NCI-H2196 treated with DMSO at 0.1 percent for 48 hours (cell line): ENCODE data around the gene IFNA5.
A peak's percentile ranks its signal among the peaks of the same experiment; 100 is the strongest.

Experiments used
- DNase-seq: peaks from one replicate; lab custom pipeline; 2025; ENCODE audit not compliant: unreplicated experiment; lab: John Stamatoyannopoulos, UW

Gene IFNA5

GRCh38 chr9:21305213-21305612 is at the start of gene IFNA5:
Gene IFNA5 (minus strand): TSS chr9:21305313. CDS start chr9:21305256, 57 bp downstream.
- DNase-seq, result no peak

DNA sequence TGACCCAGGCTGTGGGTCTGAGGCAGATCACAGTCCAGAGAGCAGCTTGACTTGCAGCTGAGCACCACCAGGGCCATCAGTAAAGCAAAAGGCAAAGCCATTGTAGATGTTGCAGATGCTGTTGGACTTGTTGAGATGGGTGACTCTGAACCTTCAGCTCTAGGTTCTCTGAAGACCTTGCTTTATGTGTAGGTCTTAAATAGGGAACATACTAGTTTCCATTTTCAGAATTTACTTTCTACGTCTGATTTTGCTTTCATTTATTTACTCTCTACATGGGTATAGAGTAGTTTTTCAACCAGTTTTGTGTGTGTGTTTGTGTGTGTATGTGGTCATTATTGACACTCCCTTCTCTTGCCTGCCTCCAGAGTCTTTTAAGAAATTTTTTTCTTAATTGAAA is 45.7 kb upstream of the IFNA5 start, which contains the start of gene IFNA6:
Gene IFNA6 (minus strand): TSS at position 101 of the 400 bp plus-strand sequence. CDS start 0 bp downstream, at position 101.
- no peak for DNase-seq

DNA sequence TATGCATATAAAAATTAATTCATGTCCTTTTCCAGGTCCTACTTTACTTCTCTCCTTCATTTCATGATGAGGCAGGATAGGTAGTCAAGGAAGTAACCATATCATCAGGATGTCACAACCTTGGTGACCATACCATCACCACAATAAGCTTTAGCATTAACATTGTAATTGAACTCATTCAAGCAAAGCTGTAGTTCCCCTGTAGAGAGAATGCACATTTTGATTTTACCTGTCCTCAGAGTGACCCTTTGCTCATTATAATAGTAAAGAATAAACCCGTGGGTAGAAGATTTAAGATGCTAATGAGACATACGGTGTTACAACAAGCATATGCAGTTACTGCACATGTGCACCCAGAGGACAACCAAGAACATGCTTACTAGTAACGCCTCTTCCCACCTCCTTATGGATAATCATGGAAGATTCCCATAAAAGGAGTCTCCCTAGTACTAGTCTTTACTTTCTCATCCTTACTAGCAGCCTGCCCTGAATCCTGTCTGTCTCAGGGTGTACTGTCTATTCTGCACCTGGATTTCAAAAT is 43.4 kb upstream of the IFNA5 start:
- no peak for DNase-seq

- DNase-seq, result no peak
Measured at GRCh38 chr9:21340735-21341134, 35.6 kb upstream of the IFNA5 start.

GRCh38 chr9:21336457-21336856 is 31.3 kb upstream of the IFNA5 start:
- DNase-seq, result no peak

- peak; percentile 87 for DNase-seq
Measured at GRCh38 chr9:21334701-21335632, 29.9 kb upstream of the IFNA5 start, which contains the start of gene KLHL9. Gene KLHL9 (minus strand): TSS chr9:21335404. CDS start chr9:21334859, 545 bp downstream.

DNA sequence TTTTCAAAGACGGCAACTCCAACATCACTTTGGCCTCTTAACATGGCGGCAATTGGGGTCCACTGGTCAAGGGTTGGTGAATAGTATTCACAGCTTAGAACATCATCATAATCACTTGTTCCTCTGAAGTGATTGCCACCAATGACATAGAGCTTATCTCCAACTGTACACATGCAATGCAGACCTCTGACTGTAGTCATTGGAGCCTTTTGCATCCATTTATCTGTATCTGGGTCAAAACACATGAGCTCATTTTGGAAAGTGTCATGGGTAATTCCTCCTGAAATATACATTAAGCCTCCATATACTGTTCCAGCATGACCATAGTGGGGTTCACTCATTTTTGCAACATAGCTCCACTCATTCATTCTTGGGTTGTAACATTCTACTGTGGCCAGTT is 28.1 kb upstream of the IFNA5 start:
- DNase-seq, result no peak

- DNase-seq, result no peak
Measured at GRCh38 chr9:21331676-21332402, 26.7 kb upstream of the IFNA5 start.

- no peak for DNase-seq
Measured at GRCh38 chr9:21326526-21327139, 21.5 kb upstream of the IFNA5 start.

DNA sequence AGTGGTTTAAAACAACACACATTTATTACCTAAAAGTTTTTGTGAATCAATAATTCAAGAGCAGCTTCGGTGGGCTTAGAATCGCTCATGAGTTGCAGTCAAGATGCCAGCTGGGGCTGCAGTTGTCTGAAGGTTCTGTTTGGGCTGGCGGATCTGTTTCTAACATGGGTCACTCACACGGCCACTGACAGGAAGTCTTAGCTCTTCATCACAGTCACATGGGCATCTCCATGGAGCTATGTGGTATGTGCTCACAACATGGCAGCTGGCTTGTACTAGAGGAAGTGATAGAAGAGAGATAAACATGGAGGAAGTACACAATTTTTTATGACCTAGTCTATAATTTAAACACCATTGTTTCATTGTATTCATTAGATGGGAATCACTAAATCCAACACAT is 18.9 kb upstream of the IFNA5 start:
- DNase-seq, result no peak

GRCh38 chr9:21322911-21323461 is 17.9 kb upstream of the IFNA5 start:
- no peak for DNase-seq

- no peak for DNase-seq
Measured at GRCh38 chr9:21320465-21320864, 15.4 kb upstream of the IFNA5 start.

- DNase-seq, result peak; percentile 28
Measured at GRCh38 chr9:21317956-21318923, 13.1 kb upstream of the IFNA5 start.

DNA sequence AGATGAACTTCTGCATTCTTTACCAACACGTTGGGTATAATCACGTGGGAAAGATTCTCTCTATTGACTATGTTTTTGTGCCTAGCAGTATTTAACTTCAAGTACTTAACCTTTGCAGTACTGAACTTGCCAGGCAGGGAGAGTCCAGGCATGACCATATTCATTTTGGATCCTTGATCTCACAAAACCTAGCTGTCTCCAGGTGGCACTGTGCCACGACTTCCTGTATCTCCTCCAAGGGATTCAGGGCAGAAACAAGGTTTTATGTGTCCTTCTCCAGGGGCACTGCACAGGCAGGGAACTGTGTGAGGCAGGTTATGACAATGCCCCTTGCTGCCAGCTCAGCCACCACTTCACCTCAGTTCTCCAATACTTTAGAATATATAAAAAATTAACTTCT is 11.7 kb upstream of the IFNA5 start:
- DNase-seq, result no peak

DNA sequence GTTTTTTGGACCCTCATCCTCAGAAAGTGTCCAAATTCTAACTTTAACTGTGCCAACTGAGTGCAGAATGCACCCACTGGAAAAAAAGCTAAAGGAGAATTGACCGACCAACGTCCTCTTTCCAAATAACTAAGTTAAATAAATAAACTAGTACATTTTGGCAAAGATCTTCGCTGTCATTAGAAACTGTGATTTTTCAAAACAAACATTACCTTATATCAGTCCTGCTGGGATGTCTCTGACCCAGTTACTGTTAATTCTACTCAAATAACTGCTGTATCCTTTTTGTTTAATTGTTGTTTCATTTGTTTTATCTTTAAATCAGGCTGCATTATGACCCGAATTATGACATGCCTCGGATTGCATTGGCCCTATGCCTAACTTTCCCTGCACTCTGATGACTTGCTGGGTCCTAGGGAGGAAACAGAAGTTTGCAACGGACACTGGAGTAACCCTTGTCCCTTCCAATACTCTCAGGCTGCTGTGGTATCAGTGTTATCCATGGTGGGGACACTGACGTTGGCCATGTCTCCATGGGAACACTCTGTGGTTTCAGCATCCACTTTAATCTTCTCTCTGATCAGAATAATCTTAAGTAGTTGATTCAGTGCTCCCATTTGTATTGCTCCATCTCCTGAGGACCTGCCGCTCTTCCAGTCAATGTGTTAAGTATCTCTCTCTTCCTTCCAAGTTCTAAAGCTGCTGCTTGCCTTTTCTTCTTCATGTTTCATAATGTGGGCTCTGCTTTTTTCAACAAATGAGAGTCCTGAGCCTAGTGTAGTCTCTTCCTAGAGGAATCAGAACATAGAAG is 11.1 kb upstream of the IFNA5 start:
- DNase-seq, result no peak

GRCh38 chr9:21314152-21314551 is 9.0 kb upstream of the IFNA5 start:
- no peak for DNase-seq

GRCh38 chr9:21311889-21312288 is 6.8 kb upstream of the IFNA5 start:
- no peak for DNase-seq

GRCh38 chr9:21295992-21296391 is 9.1 kb downstream of the IFNA5 start:
- no peak for DNase-seq
